Activated CD4-positive, CD25-positive, alpha-beta regulatory T cell treated with anti-CD3 and anti-CD28 coated beads, Interleukin-2, amount 50 U/mL, for 72 hours (primary cell): ENCODE results near the gene BANK1.

Experiments
- DNase-seq: peaks from one replicate; pipeline ENCODE4 v3.0.0; 2021

Gene BANK1

DNA sequence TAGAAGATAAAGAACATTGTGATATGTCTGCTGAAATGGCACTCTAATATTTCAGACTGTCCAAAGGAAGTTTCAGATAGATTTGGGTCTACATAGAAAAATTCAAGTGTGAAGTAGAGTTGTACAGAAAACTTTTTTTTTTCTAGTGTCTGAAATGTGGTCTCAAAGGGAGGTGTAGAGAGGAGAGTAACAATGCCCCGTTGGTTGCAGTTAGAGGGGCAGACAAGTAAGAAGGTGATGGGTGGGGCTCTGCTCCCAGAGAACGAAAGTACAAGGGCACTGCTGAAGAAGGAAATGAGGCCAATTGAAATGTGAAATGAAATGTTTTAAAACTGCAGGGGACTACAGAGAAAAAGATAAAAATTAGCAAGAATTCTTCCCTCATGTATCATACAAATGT lies 177.8 kb downstream of the BANK1 start:
- DNase-seq: no peak

DNA sequence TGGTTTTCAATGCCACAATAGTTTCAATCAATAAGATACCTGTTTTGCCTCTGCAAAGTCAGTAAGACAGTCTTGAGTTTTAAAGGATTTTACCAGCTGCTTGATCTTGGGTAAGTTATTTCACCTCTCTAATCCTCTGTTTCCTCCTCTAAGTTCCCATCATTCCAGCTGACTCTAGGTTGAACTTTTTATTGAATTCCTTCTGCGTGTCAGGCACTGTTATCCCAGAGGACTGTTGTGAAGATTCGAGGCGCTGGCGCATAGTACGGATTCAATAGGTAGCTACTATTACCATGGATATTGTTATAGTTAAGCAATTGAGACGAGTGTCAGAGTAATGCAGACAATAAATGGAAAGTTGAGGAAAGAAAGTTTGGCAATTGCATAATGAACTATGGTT lies 179.4 kb downstream of the BANK1 start:
- no peak for DNase-seq

DNA sequence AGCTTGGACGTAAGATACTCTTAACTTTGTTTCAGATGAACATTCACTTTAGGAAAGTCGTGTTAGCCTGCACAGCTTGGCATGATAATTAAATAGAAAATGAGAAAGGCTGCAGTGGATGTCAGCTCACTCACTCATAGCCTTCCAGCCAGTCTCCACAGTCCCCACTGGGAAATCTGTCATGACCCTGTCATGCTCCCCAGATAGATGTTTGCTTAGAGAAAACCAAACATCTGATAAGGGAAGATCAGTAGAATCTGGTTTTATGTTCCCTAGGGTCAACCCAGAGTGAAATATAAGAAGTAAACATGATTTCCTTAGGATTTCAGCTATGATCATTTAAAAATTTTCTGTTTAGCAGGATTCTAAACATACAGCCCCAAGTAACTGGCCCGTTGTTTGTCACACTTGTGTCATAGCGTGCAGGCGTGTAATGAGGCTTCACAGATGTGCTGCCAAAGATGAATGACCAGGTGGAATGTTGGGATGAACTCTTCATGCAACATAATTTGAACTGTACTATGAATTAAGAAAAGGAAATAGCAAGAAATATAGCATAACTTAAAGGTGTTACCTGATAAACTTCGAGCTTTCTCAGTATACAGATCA lies 180.1 kb downstream of the BANK1 start:
- no peak for DNase-seq

DNA sequence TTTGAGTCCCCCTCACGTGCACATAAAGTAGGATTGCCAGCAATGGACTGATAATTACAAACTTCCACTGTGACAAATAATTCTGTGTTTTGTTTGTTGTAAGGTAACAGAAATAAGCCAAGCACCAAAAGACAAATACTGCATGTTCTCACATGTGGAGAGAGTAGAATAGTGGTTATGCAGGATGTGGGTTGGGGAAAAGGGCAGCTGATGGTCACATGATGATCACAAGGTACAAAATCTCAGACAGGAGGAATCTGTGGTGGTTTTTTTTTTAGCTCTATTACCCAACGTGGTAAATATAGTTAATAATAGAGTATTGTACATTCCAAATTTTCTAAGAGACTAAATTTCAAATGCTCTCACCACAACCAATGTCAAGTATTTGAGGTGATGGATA lies 182.3 kb downstream of the BANK1 start:
- DNase-seq: no peak

DNA sequence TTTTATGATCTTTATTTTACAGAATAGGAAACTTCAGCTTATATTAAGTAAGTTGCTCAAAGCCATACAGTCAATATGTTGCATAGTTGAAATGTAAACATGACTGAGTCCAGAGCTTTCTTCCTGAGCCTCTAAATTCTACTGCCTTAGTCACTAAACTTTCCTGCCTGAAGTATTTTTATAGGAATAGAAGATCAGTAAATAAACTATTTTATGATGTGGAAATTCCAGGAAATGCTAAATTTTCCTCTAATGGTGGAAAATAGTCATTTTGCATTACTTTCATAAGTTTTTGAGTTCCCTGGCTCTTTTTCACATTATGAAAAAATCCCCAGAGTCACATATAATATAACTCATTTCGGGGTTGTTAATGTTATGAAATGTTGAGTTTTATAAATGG lies 182.8 kb downstream of the BANK1 start:
- no peak for DNase-seq

DNA sequence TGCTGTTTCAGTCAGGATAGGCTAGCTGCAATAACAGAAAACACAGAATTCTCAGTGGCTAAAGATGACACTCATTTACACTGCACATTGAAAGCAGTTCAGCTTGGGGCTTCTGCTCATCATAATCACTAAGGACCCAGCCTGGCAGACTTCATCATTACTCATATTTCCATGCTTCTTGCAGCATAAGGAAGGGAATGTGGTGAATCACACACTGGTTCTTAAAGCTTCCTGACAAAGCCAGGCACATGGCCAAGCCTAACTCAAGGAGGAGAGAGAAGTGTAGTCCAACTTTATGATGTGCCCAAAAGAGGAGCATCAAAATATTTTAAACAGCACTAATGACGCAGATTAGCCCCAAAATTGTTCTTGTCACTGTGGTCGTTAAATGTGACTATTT lies 186.5 kb downstream of the BANK1 start:
- DNase-seq: no peak

- no peak for DNase-seq
Measured at GRCh38 chr4:101981756-101982155, 191.2 kb downstream of the BANK1 start.

DNA sequence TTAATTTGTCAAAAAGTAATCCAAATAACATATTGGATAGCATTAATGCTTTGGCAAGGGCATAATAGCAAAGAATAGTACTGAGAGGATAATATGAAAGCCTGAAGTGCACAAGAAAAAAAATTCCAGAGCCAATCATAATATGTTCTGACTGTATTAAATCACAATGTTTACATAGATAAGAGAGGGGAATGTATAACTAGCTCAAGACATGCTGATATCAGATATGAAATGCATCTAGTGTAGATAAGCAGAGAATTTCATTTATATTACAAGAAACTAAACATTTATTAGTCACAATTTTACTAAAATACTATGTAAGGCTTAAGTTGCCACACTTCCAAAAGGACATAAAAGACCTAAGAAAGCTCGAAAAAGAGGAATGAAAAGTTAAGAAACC lies 193.3 kb downstream of the BANK1 start:
- DNase-seq: no peak

- no peak for DNase-seq
Measured at GRCh38 chr4:101987623-101988243, 197.2 kb downstream of the BANK1 start.

DNA sequence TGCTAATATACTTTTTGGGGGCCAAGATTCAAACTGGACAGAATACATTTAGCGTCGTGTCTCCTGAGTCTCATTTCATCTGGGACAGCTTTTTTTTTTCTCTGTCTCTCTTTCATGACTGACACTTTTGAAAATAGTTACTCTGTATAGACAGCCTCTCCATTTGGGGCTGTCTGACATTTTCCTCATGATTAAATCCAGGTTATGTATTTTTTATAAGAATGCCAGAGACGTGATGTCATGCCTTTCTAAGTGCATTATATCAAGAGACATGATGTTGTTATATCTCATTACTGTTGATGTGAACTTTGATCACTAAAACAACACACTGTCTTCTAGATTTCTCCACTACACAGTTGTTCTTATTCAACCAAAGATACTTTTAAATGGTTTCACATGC lies 199.0 kb downstream of the BANK1 start:
- DNase-seq: no peak

GRCh38 chr4:101992446-101992845 lies 201.9 kb downstream of the BANK1 start:
- DNase-seq: no peak

GRCh38 chr4:101993002-101993841 lies 202.7 kb downstream of the BANK1 start:
- DNase-seq: no peak

DNA sequence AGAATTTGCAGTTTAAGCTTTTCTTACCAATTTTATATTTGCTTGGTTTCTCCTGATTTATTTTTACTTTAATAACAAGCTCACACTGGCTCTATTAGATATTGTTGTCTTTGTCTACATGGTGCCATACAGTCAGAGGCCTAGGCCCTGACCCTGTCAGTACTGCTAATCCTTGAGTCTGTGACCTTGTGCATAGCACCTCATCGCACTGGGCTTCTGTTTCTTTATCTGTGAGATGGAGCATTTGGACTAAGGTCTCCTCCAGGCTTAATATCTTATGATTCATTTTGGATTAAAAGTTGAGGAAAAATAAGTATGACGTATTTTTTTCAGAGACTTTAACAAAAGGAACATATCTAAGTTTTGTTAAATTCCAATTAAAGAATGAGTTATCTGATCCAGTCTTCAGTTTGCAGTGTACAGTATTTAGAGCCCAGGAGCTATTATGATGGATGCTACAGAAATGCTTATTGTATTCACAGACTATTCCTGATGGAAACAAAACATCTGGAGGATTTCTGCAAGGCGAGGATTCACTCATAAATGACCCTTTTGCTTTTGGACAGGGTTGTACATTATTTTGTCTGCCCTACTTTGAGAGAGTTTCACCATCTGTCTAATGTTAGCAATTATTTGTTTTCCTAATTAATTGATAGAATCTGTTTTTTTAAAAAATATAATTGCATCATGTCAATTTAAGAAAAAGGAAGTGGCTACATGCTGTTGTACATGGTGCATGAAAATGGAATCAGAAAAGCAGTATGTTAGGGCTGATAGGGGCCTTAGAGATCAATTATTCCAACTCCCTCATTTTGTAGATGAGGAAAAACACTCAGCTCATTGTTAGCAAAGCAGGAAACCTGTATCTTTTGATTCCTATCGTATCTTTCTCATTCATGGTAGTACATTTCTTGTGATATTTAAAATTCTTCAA lies 203.6 kb downstream of the BANK1 start:
- DNase-seq: no peak

DNA sequence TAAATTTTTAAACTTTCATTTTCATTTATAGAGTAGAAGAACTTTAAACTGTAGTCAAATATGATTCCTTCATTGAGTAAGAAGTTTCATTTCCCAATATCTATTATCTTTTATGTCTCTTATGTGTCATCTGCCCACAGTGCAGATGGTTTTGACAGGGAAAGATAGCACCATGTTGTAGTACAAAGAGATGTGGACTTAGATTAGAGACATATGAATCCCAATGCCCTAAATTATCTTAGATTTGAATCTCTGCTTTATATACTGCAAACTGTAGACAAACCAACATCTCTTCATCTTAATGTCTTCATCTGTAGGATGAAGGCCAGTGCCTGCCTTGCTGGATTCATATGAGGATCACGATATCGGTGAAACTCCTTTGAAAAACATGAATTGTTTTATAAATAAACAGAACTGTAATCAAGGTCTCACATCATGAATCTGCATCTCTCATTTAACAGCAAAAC lies 217.5 kb downstream of the BANK1 start:
- DNase-seq: no peak

GRCh38 chr4:102008711-102009110 lies 218.2 kb downstream of the BANK1 start:
- no peak for DNase-seq

- DNase-seq: no peak
Measured at GRCh38 chr4:102022343-102022742, 231.8 kb downstream of the BANK1 start.

DNA sequence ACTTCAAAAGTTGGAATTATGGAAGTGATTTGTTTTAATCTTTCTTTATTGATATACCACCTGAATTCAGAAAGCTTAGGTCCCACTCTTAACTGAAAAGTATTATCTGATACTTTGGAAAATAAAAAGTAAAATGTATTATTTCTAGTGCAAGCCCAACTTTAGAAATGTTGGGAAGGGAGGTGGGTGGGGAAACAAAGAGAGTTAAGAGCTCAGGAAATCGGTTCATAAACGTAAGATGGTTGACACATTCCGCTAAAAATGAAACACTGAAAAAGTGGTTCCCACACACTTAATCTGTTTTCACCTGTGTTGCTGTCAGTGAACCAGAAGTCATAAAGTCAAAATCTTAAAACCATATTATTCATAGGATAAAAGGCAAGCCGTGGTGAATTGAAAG lies 237.4 kb downstream of the BANK1 start:
- DNase-seq: no peak

DNA sequence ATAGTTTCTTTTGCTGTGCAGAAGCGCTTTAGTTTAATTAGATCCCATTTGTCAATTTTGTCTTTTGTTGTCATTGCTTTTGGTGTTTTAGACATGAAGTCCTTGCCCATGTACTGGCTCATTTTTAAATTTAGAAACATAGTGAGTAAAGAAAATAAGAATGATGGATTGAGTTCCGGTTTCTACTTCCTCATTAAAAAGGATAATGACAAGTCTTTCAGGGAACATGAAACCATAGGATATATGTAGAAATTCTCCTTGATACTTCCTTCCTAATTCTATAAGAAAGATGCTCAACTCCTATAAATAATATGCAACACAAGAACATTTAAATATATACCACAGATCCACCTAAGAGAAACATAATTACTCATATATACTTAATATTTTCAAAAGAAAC lies 240.9 kb downstream of the BANK1 start:
- DNase-seq: no peak

- DNase-seq: no peak
Measured at GRCh38 chr4:102036016-102036415, 245.5 kb downstream of the BANK1 start.

- no peak for DNase-seq
Measured at GRCh38 chr4:102036619-102037376, 246.3 kb downstream of the BANK1 start.

DNA sequence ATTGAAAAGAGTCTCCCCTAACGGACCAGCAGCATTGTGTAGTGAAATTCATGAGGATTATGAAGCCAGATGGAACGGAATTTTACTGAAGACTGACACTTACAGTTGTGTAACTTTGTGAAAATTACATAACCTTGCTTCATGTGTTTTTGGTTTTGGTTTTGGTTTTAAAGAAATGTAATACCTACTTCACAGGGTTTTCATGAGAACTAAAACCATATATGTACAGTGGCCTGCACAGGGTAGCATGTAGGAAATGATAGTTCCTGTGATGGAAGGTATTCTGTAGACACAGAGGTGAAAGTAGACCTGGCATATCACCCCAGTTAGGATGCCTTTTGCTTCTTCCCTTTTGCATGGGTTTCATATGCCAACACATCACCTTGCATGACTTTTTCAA lies 247.0 kb downstream of the BANK1 start:
- DNase-seq: no peak
